RKO (cell line): ENCODE results near the gene SDHA.
A peak's percentile ranks its signal among the peaks of the same experiment; 100 is the strongest.

Source experiments
- DNase-seq: peaks from one replicate; pipeline ENCODE4 v3.0.0-alpha.2; 2016; ENCODE audit warnings: low spot score

Gene SDHA

GRCh38 chr5:217494-218456, at the start of gene SDHA, which contains the start of gene CCDC127:
Gene SDHA, plus strand, starts transcription at chr5:218320. Its CDS starts 36 bp downstream, at chr5:218356.
Gene CCDC127, minus strand, starts transcription at chr5:218153. Its CDS starts 1,304 bp downstream, at chr5:216849.
- peak; percentile 92 for DNase-seq

GRCh38 chr5:169071-169727, 48.9 kb upstream of the SDHA start:
- DNase-seq: no peak

- DNase-seq: no peak
Measured at GRCh38 chr5:169728-170094, 48.4 kb upstream of the SDHA start.

- DNase-seq: no peak
Measured at GRCh38 chr5:170971-171800, 46.9 kb upstream of the SDHA start.

GRCh38 chr5:171801-172331, 46.3 kb upstream of the SDHA start:
- DNase-seq: no peak

GRCh38 chr5:172421-172820, 45.7 kb upstream of the SDHA start:
- no peak for DNase-seq

GRCh38 chr5:172841-173251, 45.3 kb upstream of the SDHA start:
- DNase-seq: no peak

- no peak for DNase-seq
Measured at GRCh38 chr5:173392-174290, 44.5 kb upstream of the SDHA start.

GRCh38 chr5:174291-174600, 43.9 kb upstream of the SDHA start:
- no peak for DNase-seq

GRCh38 chr5:174876-175465, 43.1 kb upstream of the SDHA start:
- no peak for DNase-seq

- no peak for DNase-seq
Measured at GRCh38 chr5:176296-176823, 41.8 kb upstream of the SDHA start.

GRCh38 chr5:178110-178509, 40.0 kb upstream of the SDHA start:
- no peak for DNase-seq

GRCh38 chr5:179401-179800, 38.7 kb upstream of the SDHA start:
- DNase-seq: no peak

- no peak for DNase-seq
Measured at GRCh38 chr5:180286-180918, 37.7 kb upstream of the SDHA start.

- DNase-seq: no peak
Measured at GRCh38 chr5:181160-181559, 37.0 kb upstream of the SDHA start.

- no peak for DNase-seq
Measured at GRCh38 chr5:181566-181965, 36.6 kb upstream of the SDHA start.

GRCh38 chr5:182126-182525, 36.0 kb upstream of the SDHA start:
- no peak for DNase-seq

- no peak for DNase-seq
Measured at GRCh38 chr5:184471-184870, 33.6 kb upstream of the SDHA start.

- DNase-seq: no peak
Measured at GRCh38 chr5:185095-186070, 32.7 kb upstream of the SDHA start.
